22Rv1 (cell line): ENCODE data around the gene GPRIN1.
"Not testable (repeated sequence)": the region's sequence is repeated elsewhere in the genome, so short reads cannot be mapped to it uniquely, and the experiment has no call there.

Source experiments
- H3K27ac ChIP-seq: fragments of 450-650 bp; 2 replicates; pipeline ENCODE4 v1.5.1; 2017
- CTCF ChIP-seq: fragments of 450-650 bp; IDR thresholded peaks from 2 replicates; pipeline ENCODE4 v1.5.1; 2017; ENCODE audit warnings: mild to moderate bottlenecking
- ZFX ChIP-seq: fragments of 450-650 bp; IDR thresholded peaks from 2 replicates; pipeline ENCODE4 v1.6.1; 2017; ENCODE audit warnings: antibody characterized with exemption, borderline replicate concordance

Gene GPRIN1

GRCh38 chr5:176559683-176560082, 50.3 kb downstream of the GPRIN1 start:
- no peak overlapping the region for H3K27ac ChIP-seq
- TF ChIP-seq CTCF (no peak), ZFX (no peak)

GRCh38 chr5:176557846-176558245, 52.1 kb downstream of the GPRIN1 start:
- no peak for TF ChIP-seq CTCF
- no peak for TF ChIP-seq ZFX
- no peak overlapping the region for H3K27ac ChIP-seq

- no peak overlapping the region for H3K27ac ChIP-seq
- no peak for TF ChIP-seq ZFX
- TF ChIP-seq CTCF, result no peak
These were observed 56.5 kb downstream of the GPRIN1 start for GRCh38 chr5:176553260-176554085.

- TF ChIP-seq ZFX (no peak), CTCF (no peak)
- no peak overlapping the region for H3K27ac ChIP-seq
These were observed 57.6 kb downstream of the GPRIN1 start for GRCh38 chr5:176552332-176552869.

- H3K27ac ChIP-seq, result not testable (repeated sequence)
These were observed 59.0 kb downstream of the GPRIN1 start for GRCh38 chr5:176550937-176551336.

GRCh38 chr5:176550275-176550831, 59.6 kb downstream of the GPRIN1 start:
- no peak for TF ChIP-seq CTCF
- TF ChIP-seq ZFX, result no peak
- no peak overlapping the region for H3K27ac ChIP-seq

- no peak overlapping the region for H3K27ac ChIP-seq
- TF ChIP-seq CTCF (no peak), ZFX (no peak)
These were observed 60.1 kb downstream of the GPRIN1 start for GRCh38 chr5:176549871-176550270.
